HG02610 (cell line): ENCODE data around the gene FAM20B.
"Not testable (repeated sequence)": the region's sequence is repeated elsewhere in the genome, so short reads cannot be mapped to it uniquely, and the experiment has no call there.

Source experiments
- ATAC-seq: cut with Tn5 transposase; IDR thresholded peaks from one replicate; pipeline ENCODE4 v1.9.1; 2021; ENCODE audit warnings: mild to moderate bottlenecking, moderate library complexity; ENCODE audit not compliant: unreplicated experiment

The FAM20B gene

GRCh38 chr1:179023946-179024650 is 1.6 kb upstream of the FAM20B start:
- ATAC-seq = no peak

DNA sequence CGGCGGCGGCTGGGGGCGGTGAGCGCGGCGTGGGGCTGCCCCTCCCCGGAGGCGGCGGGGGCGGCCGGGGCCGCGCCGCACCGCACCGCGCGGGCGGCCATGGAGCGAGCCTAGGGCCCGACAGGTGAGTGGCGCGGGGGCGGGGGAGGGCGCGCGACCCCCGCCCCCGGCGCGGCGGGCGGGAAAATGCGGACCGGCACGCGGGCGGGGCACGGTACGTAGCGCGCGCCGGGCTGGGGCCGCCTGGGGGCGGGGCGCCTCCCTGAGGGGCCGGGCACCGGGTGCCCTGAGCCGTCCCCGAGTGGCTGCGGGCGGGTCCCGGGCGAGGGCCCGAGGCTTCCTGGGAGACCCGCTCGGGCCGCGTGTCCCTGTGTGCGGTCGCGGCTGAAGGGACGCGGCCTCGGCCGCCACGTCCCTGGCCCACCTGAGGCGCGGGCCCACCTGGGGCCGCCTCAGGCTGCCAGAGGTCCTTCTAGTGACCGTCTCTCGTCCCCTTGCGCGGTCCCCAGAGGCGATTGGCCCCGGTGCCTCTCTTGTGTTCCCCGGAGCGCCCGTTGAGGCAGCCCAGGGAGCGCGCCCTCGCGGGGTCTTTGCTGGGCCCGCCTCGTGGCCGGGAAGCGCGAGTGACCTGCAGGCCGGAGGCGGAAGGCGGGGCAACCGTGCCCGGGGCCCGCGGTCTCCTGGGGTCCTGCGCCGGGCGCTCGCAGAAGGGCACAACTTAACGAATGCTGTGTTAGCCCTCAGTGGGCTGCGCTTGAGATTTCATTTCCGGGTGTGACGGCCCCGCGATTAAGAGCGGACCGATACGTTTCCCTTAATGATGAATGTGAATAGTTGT is 500 bp downstream of the FAM20B start:
- peak; percentile 65 for ATAC-seq

DNA sequence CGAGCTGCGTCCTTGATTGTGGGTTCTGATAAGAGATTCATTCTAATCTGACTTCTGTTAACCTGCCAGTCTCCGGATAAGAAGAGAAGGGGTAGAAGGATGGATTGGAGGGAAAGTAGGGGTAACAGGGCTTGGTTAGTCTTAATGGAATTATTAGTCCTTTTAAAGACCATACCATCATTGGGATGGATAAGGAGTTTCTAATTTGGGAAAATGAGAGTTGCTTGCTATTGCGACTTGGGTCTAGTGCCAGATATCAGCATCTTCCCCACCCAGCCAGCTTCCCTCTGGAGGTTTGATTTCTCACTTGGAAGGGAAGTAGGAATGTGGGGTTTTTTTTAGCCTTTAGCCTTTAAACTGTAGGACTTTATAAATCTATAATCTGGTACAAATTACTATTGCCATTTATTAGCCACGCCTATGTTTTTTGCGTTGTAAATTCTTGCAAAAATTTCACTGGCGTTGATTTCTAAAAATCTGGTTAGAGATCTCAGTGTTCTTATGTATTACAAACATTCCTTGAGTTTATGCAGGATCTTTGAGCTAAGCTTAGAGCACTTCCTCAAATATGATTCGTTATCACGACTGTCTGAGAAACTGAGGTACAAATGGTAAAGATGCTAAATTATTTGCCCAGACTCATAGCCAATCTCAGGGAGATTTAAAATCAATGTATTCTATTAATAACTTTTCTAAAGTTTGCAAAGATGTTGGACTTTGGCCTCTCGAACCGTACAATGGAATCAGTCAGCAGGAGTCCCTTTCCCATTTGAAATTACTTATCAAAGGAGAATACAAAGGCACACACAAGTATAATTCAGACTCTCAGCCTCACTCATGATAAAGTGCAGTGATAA is 1.3 kb downstream of the FAM20B start:
- no peak for ATAC-seq

DNA sequence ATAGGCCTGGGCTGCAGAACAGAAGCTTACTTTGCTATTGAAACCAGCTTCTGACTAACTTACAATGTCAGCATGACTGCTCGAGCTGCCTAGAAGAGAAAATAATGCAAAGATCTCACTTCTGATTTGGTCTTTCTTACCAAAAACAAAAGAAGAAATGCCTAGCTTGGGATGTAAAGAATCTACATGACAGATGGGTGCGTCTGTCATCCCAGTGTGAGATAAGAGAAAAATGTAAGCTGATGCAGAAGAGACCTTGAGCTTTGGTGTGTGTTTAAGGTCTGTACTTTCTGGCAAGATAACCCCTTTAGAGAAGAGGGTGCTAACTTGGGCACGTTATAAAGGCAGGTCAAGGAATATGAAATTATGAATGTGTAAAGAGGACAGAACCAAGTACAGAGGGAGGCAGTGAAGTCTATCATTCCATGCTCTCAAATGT is 3.6 kb downstream of the FAM20B start:
- no peak for ATAC-seq

DNA sequence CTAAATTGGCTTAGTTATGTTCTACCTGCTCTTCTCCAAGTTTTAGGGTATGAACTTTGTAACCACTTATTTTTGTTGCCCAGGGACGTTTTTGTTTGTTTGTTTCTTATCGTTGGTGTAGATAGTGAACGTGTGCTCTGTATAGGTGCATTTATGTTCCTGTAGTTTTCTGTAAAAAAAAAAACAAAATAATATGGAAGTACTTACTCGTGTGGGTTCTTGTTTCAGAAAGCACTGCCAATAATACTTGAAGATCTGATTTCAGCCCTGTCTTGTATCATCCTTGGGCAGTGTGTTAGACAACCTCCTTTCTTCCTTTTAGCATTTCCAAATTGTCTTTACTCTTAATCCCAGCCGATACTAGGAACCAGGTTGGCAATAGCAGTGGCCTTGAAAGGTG is 4.4 kb downstream of the FAM20B start:
- ATAC-seq = no peak

DNA sequence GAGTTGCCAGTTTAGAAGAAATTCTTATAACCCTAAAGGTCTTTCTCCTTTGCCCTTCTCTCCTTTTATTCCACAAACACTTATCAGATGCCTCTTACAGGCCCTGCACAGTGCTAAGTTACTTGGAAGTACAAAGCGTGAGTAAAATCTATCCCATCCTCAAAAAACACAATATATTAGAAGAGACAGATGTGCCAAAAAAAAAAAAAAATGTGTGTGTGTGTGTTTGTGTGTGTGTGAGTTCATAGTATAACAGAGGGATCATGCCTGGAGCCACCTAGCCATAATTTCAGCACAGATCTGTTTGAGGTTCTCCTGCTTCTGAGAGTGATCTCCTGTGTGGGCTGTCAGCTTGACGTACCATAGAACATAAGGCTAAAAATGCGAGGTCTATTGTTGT is 5.0 kb downstream of the FAM20B start:
- ATAC-seq = no peak

DNA sequence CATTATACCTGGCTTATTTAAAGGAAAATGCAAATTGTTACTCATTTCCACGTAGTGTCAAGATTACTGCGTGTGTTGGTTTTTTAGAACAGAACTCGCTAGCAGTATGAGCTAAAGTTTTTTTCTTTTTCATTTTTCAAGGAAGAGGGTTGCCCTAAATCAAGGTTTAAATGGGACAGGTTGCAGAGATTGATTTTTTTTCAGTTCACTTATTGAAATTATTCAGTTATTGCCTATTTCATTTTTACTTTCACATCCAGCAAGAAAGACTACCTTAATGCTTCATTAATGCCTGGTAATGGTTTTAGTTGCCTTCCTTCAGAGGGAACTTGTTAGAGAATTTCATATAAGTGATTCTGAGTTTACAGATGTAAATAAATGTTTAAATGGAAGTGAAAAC is 5.6 kb downstream of the FAM20B start:
- ATAC-seq = peak; percentile 21

DNA sequence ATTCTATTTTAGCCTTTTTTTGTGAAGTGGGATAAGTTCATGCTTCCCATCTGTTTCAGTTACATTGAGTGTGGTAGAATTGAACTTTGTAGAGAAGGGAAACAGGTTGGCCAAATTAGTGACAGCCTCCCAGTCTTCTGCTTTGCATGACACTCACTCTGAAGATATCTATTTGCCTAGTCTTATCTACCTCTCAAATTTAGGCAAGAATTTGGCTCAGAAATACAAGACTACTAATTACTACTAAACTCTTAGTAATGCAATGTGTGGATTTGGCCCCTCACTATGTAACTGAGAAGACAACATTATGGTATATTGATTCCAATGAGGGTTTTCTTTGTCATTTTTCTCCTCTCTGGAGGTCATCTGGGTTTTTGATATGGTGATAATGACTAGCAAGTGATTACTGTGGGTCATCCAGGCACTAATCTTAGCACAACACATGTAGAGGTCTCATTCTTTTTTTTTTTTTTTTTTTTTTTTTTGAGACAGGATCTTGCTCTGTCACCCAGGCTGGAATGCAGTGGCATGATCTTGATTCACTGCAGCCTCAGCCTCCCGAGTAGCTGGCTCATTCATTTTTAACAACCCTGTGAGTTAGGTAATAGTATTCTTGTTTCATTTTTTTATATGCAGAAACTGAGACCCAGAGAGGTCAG is 6.3 kb downstream of the FAM20B start:
- no peak for ATAC-seq

GRCh38 chr1:179034720-179035119 is 9.0 kb downstream of the FAM20B start:
- peak; percentile 89 for ATAC-seq

- peak; percentile 52 for ATAC-seq
Measured at GRCh38 chr1:179036844-179037465, 11.3 kb downstream of the FAM20B start.

GRCh38 chr1:179038528-179039281 is 13.0 kb downstream of the FAM20B start:
- ATAC-seq = no peak

GRCh38 chr1:179039502-179040174 is 13.9 kb downstream of the FAM20B start:
- ATAC-seq = not testable (repeated sequence)

GRCh38 chr1:179040175-179040551 is 14.5 kb downstream of the FAM20B start:
- ATAC-seq = not testable (repeated sequence)

DNA sequence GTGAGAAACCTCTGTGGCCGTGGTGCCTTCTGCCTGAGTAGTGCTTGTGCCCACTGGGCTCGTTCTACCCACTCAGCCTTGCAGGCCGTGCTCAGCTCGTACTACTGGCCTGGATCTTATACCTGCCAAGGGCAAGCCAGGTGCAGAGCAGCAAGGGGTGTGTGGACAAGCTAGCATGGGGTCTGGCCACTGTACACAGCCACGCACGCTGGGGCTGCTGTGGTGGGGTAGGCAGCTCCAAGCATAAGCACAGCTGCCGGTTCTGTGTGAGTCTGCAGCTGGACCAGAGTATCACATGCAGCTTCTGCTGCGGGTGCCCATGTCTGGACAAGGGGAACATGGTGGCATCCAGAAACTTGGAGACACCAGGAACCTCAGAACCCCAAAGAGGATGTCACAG is 16.4 kb downstream of the FAM20B start:
- ATAC-seq = no peak

DNA sequence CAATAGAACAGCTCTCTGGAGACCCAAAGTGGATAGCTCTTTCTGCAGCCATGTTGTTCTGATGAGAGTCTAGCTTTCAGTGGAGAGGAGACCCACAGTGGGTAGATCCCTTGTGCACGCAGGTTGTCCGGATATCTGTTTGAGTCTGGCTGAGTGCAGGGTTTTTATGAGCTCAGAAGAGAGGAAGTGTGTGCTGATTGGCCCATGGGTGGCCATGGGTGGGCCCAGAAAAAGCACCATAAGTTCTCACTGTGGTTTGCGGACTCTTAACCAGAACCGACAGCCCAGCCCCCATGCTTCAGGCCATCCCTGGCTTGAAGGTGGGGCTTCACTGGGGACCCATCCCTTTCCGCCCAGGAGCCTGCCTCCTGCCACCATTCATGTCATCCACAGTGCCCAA is 17.0 kb downstream of the FAM20B start:
- no peak for ATAC-seq

DNA sequence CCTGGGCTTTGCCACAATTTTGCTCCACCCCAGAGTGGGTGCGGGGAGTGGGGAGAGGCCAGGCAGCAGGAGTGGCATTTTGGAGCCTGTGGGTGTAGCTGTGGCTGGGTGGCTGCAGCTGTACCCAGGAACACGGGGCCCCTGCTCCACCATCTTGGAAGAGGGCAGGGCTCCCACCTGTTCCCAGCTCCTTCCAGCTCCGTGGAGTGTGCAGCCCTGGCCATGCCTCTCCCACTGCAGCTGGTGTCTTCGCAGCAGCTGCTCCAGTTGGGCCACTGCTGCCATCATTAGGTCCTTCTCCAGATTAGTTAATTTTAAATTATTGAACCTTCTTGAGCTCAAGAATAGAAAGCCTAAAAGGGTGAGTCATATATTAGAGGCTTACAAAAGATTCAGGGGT is 17.6 kb downstream of the FAM20B start:
- no peak for ATAC-seq

GRCh38 chr1:179043907-179044306 is 18.2 kb downstream of the FAM20B start:
- ATAC-seq = no peak

- ATAC-seq = no peak
Measured at GRCh38 chr1:179046808-179047635, 21.3 kb downstream of the FAM20B start.
